Activated B cell treated with CpG ODN at 0.5 μM for 24 hours (primary cell): ENCODE data around the gene GBX1. TPM values are rescaled to one million over a fixed set of nuclear protein-coding genes. Genes with fewer than 3 reads are reported as not detected.

ENCODE experiments used
- ATAC-seq: fragments of 200-7000 bp; cut with Tn5 transposase; one replicate; pipeline ENCODE4 v1.10.0; 2021; ENCODE audit warnings: low read depth, mild to moderate bottlenecking, moderate library complexity
- CTCF ChIA-PET: fragments of 350-600 bp; sonication (Branson Sonifier 250); formaldehyde crosslinking; loops from one replicate; lab custom pipeline; 2021; ENCODE audit warnings: antibody characterized with exemption; lab: Charles Lee
- POLR2A ChIA-PET: fragments of 350-600 bp; sonication (Branson Sonifier 250); formaldehyde crosslinking; loops from one replicate; lab custom pipeline; 2021; ENCODE audit warnings: antibody characterized with exemption; lab: Charles Lee
- DNase-seq: peaks from one replicate; pipeline ENCODE4 v3.0.0; 2022
- H3K27ac Mint-ChIP-seq: one replicate; pipeline ENCODE4 v1.8.0; 2020; ENCODE audit warnings: mixed read lengths
- H3K27me3 Mint-ChIP-seq: one replicate; pipeline ENCODE4 v1.8.0; 2021; ENCODE audit warnings: mixed read lengths
- H3K36me3 Mint-ChIP-seq: one replicate; pipeline ENCODE4 v1.8.0; 2021; ENCODE audit warnings: low read depth, mixed read lengths
- H3K4me1 Mint-ChIP-seq: one replicate; pipeline ENCODE4 v1.8.0; 2021; ENCODE audit warnings: mixed read lengths
- H3K4me3 Mint-ChIP-seq: one replicate; pipeline ENCODE4 v1.8.0; 2020; ENCODE audit warnings: mild to moderate bottlenecking, mixed read lengths
- H3K9me3 Mint-ChIP-seq: one replicate; pipeline ENCODE4 v1.8.0; 2020; ENCODE audit warnings: mixed read lengths
- intact Hi-C: fragments of 100-400 bp; cut with micrococcal nuclease; formaldehyde crosslinking; loops from one replicate; pipeline ENCODE4 v1.15.1; 2024
- total RNA-seq: library from RNA; stranded (reverse); gene quantifications from 2 replicates; pipeline ENCODE4 v1.2.3, GENCODE V29; 2022
- TF ChIP-seq, protein P1 (sequence below): fragments of 200-600 bp; IDR thresholded peaks from one replicate; pipeline ENCODE4 v1.8.0; 2022; ENCODE audit warnings: antibody characterized with exemption, mild to moderate bottlenecking

The GBX1 gene
- total RNA-seq, 1 donor from 2014 or later: not detected

- Mint-ChIP-seq H3K4me1 (peaks cover 4% of the 10 kb centered on the region), H3K27ac (no peak overlapping the region), H3K4me3 (no peak overlapping the region), H3K27me3 (peaks cover 26% of the 10 kb centered on the region), H3K9me3 (no peaks in the 10 kb centered on the region), H3K36me3 (no peaks in the 10 kb centered on the region)
- ATAC-seq: no peak
- DNase-seq: no peak
- TF ChIP-seq, protein P1, sequence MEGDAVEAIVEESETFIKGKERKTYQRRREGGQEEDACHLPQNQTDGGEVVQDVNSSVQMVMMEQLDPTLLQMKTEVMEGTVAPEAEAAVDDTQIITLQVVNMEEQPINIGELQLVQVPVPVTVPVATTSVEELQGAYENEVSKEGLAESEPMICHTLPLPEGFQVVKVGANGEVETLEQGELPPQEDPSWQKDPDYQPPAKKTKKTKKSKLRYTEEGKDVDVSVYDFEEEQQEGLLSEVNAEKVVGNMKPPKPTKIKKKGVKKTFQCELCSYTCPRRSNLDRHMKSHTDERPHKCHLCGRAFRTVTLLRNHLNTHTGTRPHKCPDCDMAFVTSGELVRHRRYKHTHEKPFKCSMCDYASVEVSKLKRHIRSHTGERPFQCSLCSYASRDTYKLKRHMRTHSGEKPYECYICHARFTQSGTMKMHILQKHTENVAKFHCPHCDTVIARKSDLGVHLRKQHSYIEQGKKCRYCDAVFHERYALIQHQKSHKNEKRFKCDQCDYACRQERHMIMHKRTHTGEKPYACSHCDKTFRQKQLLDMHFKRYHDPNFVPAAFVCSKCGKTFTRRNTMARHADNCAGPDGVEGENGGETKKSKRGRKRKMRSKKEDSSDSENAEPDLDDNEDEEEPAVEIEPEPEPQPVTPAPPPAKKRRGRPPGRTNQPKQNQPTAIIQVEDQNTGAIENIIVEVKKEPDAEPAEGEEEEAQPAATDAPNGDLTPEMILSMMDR: no peak
- POLR2A ChIA-PET: interaction anchor here (1.0 kb wide), 1 partner anchor 39 kb away, joined by 3 read pairs; the partner anchor contains the start of gene ABCF2
- CTCF ChIA-PET: no interaction called here
- intact Hi-C loops: no loop called here
These were observed 20.1 kb upstream of the GBX1 start for GRCh38 chr7:151187409-151188251.

GRCh38 chr7:151186640-151187408, 19.3 kb upstream of the GBX1 start, which contains the start of gene ASB10:
ASB10 (minus strand) TSS chr7:151187250; CDS start chr7:151187130, 120 bp downstream.
- CTCF ChIA-PET: no interaction called here
- H3K9me3 Mint-ChIP-seq: no peaks in the 10 kb centered on the region

GRCh38 chr7:151185762-151186639, 18.5 kb upstream of the GBX1 start:
- Mint-ChIP-seq H3K27ac (no peak overlapping the region), H3K36me3 (no peaks in the 10 kb centered on the region), H3K9me3 (no peaks in the 10 kb centered on the region), H3K27me3 (peaks cover 27% of the 10 kb centered on the region), H3K4me1 (peaks cover 4% of the 10 kb centered on the region), H3K4me3 (no peak overlapping the region)
- no peak for DNase-seq
- TF ChIP-seq, protein P1: no peak
- POLR2A ChIA-PET: no interaction called here
- intact Hi-C loops: no loop called here
- CTCF ChIA-PET: no interaction called here
- ATAC-seq: no peak

More at GRCh38 chr7:151186640-151187408, 19.3 kb upstream of the GBX1 start, which contains the start of gene ASB10:
- Mint-ChIP-seq H3K4me3 (no peak within 1 kb of the TSS), H3K4me1 (peaks cover 4% of the 10 kb centered on the region), H3K27ac (no peak within 1 kb of the TSS), H3K27me3 (peaks cover 28% of the 10 kb centered on the region), H3K36me3 (no peaks in the 10 kb centered on the region)
- intact Hi-C loops: no loop called here
- DNase-seq: no peak
- TF ChIP-seq, protein P1: no peak
- POLR2A ChIA-PET: no interaction called here
- ATAC-seq: no peak

- Mint-ChIP-seq H3K4me3 (no peak overlapping the region), H3K27ac (no peak overlapping the region), H3K9me3 (no peaks in the 10 kb centered on the region), H3K27me3 (peaks cover 30% of the 10 kb centered on the region), H3K4me1 (no peaks in the 10 kb centered on the region), H3K36me3 (no peaks in the 10 kb centered on the region)
- peak; percentile 6 for DNase-seq
- ATAC-seq: no peak
- ChIA-PET POLR2A (no interaction called here), CTCF (no interaction called here)
- intact Hi-C loops: no loop called here
- TF ChIP-seq, protein P1: no peak
These were observed 13.5 kb upstream of the GBX1 start for GRCh38 chr7:151181011-151181431.
